ENCODE data around the gene LARP1B.

The LARP1B gene

DNA sequence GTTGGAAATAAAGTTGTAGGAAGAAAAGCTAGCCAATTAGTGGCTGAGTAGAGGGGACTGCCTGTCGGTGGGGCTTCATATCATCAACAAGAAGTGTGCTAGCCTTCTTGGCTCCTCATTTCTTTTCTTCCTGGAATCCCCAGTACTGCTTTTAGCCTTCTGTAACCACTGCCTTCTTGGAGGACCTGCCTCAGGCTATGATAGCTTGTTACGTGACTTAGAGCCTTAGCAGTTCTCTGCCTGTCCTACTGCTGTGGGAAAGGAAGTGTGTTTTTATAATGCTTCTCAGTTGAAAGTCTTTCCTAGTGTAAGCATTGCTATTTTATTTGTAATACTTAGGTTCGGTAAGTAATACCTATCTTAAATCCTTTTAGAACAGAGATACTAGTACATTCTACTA lies 61.9 kb downstream of the LARP1B start:
- TF ChIP-seq, protein P1, sequence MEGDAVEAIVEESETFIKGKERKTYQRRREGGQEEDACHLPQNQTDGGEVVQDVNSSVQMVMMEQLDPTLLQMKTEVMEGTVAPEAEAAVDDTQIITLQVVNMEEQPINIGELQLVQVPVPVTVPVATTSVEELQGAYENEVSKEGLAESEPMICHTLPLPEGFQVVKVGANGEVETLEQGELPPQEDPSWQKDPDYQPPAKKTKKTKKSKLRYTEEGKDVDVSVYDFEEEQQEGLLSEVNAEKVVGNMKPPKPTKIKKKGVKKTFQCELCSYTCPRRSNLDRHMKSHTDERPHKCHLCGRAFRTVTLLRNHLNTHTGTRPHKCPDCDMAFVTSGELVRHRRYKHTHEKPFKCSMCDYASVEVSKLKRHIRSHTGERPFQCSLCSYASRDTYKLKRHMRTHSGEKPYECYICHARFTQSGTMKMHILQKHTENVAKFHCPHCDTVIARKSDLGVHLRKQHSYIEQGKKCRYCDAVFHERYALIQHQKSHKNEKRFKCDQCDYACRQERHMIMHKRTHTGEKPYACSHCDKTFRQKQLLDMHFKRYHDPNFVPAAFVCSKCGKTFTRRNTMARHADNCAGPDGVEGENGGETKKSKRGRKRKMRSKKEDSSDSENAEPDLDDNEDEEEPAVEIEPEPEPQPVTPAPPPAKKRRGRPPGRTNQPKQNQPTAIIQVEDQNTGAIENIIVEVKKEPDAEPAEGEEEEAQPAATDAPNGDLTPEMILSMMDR (conservative IDR thresholded peaks at IDR 0.05), result no peak
- peak overlapping the region; percentile 70 for H3K27ac ChIP-seq

DNA sequence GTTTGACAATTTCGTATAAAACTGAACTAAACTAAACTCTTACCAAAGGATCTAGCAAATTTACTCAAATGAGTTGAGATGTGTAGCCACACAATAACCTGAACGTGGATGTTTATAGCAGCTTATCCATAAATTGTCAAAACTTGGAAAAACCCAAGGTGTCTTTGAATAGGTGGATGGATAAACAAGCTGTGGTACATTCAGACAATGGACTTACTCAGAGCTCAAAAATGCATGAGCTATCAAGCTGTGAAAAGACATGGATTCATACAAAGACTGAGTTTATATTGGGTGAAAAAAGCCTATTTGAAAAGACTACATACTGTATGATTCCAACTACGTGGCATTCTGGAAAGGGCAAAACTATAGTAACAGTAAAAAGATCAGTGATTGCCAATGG lies 69.5 kb downstream of the LARP1B start:
- no peak overlapping the region for H3K27ac ChIP-seq
- TF ChIP-seq, protein P1 (conservative IDR thresholded peaks at IDR 0.05), result no peak

DNA sequence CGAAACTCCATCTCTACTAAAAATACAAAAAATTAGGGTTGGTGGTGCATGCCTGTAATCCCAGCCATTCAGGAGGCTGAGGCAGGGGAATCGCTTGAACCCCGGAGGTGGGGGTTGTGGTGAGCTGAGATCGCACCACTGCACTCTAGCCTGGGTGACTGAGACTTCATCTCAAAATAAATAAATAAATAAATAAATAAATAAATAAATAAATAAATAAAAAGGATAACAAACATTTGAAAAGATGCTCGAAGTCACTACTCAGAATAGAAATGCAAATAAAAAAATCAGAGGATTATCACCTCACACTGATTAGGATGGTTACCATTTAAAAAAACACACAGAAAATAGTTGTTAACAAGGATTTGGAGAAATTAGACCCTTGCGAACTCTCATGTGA lies 73.8 kb downstream of the LARP1B start:
- H3K27ac ChIP-seq, result no peak overlapping the region
- TF ChIP-seq, protein P1 (conservative IDR thresholded peaks at IDR 0.05), result no peak

DNA sequence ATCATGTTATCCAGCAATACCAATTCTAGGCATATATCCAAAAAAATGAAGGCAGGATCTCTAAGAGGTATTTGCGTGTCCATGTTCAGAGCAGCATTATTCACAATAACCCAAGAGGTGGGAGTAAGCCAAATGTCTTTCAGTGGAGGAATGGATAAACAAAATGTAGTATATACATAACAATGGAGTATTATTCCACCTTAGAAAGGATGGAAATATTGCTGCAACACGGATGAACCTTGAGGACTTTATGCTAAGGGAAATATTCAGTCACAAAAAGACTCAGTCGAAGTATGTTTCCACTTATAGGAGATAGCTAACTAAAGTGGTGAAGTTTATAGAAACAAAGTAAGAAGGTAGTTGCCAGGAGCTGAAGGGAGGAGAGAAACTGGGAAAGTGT lies 74.3 kb downstream of the LARP1B start:
- no peak overlapping the region for H3K27ac ChIP-seq
- TF ChIP-seq, protein P1 (conservative IDR thresholded peaks at IDR 0.05), result no peak

DNA sequence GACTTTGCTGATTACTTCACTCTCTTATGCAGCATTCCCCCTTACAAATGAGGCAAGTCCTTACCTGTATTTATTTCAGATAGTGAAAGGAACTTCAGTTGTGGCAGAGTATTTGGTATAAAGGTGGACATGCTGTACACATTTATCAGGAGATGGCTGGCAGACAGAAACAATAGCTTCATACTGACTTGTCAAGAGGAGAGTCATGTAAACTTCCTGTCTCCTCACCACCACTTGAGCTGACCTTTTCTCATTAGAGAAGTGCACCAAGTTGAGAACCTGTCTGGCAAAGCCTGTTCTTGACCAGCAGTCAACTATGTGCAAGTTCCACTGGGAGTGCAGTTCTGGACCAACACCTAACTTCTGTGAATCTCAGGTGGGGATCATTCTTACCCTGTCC lies 80.8 kb downstream of the LARP1B start:
- TF ChIP-seq, protein P1 (conservative IDR thresholded peaks at IDR 0.05), result no peak

DNA sequence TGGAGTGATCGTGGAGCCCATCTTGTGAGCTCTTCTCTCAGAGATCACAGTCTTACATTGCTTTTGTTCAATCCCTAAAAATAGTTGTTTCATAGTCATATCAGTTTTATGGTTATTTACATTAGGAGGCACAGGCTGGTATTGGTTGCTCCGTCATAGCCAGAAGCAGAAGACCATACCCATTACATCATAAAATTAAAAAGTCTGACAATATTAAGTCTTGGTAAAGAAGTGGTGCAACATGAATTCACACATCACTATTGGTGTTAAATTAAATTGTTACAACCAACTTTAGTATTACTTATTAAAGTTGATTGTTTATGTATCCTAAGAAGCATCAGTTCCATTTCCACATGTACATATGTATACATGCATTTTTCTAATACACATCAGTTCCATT lies 84.6 kb downstream of the LARP1B start:
- H3K27ac ChIP-seq, result no peak overlapping the region
- TF ChIP-seq, protein P1 (conservative IDR thresholded peaks at IDR 0.05), result no peak

More for the DNA sequence above, 80.8 kb downstream of the LARP1B start:
- H3K27ac ChIP-seq, result no peak overlapping the region

DNA sequence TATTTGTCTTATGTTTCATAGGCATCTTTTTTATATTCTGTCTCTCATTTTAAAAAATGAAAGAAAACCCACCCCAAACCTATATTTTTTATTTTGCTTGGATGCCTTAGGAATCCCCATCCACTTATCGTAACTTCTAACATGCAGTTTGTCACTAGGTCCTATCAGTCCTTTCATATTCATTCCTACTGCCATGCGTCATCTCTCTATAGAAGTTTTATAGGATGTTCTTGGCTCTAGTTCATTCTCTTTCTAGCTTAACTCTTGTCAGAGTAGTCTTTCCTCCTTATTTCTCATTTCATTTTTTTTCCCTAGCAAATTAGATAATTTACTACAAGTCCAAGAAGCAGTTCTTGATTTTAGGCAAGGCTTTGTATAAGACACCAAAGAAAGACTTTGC lies 92.7 kb downstream of the LARP1B start:
- H3K27ac ChIP-seq, result no peak overlapping the region
- TF ChIP-seq, protein P1 (conservative IDR thresholded peaks at IDR 0.05), result no peak
